ENCODE results near the gene KRT35. TPM values are rescaled to one million over a fixed set of nuclear protein-coding genes. Genes with fewer than 3 reads are reported as not detected.

Gene KRT35
- not detected in 3 replicates for total RNA-seq

DNA sequence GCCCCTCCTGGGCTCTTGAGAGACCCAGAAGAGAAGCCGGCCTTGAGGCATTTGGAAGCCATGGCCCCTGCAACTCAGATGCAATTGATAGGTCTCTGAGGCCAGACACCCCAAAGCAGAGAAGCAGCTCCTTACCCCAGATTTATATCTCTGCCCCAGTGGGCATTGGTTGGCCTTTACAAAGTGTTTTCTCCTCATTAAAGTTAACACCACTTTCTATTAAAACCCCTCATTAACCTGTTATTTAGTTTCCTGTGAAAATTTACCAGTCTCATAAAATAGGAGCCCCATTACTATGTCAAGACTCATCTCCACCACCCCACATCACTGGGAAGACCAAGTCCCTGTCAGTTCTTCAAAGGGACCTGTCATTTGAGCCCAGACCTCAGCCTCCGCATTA, at the start of gene KRT35:
TSS of gene KRT35 (minus strand) at position 116 of the 400 bp plus-strand sequence. CDS start at position 62, 54 bp downstream.
- no peaks in the 10 kb centered on the region for H3K36me3 Mint-ChIP-seq
- H3K4me1 Mint-ChIP-seq, result peaks cover 11% of the 10 kb centered on the region
- DNase-seq (ENCODE audit: low spot score in 2 of 2, unreplicated experiment in 2 of 2), result no peak
- TF ChIP-seq, protein P1, sequence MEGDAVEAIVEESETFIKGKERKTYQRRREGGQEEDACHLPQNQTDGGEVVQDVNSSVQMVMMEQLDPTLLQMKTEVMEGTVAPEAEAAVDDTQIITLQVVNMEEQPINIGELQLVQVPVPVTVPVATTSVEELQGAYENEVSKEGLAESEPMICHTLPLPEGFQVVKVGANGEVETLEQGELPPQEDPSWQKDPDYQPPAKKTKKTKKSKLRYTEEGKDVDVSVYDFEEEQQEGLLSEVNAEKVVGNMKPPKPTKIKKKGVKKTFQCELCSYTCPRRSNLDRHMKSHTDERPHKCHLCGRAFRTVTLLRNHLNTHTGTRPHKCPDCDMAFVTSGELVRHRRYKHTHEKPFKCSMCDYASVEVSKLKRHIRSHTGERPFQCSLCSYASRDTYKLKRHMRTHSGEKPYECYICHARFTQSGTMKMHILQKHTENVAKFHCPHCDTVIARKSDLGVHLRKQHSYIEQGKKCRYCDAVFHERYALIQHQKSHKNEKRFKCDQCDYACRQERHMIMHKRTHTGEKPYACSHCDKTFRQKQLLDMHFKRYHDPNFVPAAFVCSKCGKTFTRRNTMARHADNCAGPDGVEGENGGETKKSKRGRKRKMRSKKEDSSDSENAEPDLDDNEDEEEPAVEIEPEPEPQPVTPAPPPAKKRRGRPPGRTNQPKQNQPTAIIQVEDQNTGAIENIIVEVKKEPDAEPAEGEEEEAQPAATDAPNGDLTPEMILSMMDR (IDR thresholded peaks at IDR 0.05; ENCODE audit: unreplicated experiment), result no peak
- no peak within 1 kb of the TSS for H3K27ac Mint-ChIP-seq
- no peak within 1 kb of the TSS for H3K4me3 Mint-ChIP-seq
- no peaks in the 10 kb centered on the region for H3K27me3 Mint-ChIP-seq (ENCODE audit: low read depth)
- no peaks in the 10 kb centered on the region for H3K9me3 Mint-ChIP-seq

DNA sequence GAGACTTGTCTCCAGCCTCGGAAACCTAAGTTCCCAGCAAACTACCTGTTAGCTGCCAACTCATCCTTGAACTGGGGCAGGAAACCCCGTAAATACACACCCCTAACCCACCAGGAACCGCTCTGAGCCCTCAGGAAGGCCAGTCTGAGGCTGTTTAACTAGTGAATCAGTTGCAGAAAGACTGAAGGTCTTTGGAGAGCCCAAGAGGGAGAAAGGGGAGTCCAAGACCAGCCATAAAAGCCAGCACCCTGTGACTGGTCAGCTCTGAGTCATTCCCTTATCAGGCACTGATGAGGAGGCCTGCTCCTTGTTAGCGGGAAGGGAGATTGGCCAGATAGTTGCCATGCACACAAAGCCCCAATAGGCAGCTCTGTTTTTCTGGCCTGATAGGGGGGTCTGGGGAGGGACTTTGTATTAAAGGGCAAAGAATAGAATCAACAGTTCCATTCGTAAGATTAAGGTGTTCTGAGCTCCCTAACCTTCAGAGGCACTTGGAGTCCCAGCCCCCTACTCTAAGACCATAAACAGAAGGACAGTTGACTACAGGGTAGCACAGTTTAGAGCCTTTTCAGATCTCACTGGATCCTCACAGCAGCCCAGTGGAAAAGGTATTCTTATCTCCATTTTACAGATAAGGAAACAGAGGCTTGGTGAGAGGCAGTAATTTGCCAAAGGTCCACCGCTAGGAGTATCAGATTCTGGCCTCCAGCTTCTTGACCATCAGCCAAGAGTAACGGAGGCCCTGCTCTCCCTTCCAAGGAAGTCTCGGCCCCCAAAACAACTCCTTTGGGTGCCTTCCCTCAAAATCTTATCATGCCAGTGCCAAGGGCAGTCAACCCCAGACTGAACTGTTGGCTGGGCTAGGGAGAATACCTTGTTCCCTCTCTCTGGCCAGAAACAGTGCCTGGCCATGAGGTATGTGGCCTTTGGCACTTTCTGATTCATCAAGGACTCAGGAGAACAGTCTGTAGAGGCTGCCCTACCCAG, 49.4 kb upstream of the KRT35 start:
- Mint-ChIP-seq H3K4me3 (no peak overlapping the region), H3K27ac (peak overlapping the region; percentile 95), H3K9me3 (no peaks in the 10 kb centered on the region), H3K36me3 (peaks cover 6% of the 10 kb centered on the region), H3K27me3 (ENCODE audit: low read depth) (peaks cover 17% of the 10 kb centered on the region), H3K4me1 (peaks cover 58% of the 10 kb centered on the region)
- TF ChIP-seq, protein P1 (IDR thresholded peaks at IDR 0.05; ENCODE audit: unreplicated experiment), result no peak
- DNase-seq (ENCODE audit: low spot score in 2 of 2, unreplicated experiment in 2 of 2), result no peak

GRCh38 chr17:41529491-41529915, 48.6 kb upstream of the KRT35 start:
- H3K4me1 Mint-ChIP-seq, result peaks cover 60% of the 10 kb centered on the region
- H3K4me3 Mint-ChIP-seq, result peak overlapping the region; percentile 92
- H3K36me3 Mint-ChIP-seq, result peaks cover 9% of the 10 kb centered on the region
- H3K27ac Mint-ChIP-seq, result peak overlapping the region; percentile 95
- H3K9me3 Mint-ChIP-seq, result no peaks in the 10 kb centered on the region
- peaks cover 17% of the 10 kb centered on the region for H3K27me3 Mint-ChIP-seq (ENCODE audit: low read depth)
- DNase-seq (ENCODE audit: low spot score in 2 of 2, unreplicated experiment in 2 of 2), result no peak
- TF ChIP-seq, protein P1 (IDR thresholded peaks at IDR 0.05; ENCODE audit: unreplicated experiment), result no peak

DNA sequence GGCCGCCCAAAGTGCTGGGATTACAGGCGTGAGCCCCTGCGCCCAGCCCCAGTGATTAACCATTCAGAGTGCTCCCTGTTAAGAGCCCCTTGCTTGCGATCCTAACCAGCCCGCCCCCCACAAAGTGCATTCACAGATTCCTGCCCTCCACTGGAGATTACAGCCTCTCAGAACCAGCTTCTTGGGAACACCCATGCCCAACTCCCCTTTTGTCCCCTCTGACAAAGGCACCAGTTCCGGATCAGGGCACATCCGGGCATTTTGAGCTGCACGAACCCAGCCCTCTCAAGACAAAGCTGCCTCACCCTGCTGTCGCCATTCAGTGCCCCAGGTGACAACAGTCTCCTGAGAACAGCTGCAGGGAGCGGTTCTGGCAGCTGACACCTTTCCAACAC, 48.0 kb upstream of the KRT35 start:
- Mint-ChIP-seq H3K4me3 (peak overlapping the region; percentile 92), H3K9me3 (no peaks in the 10 kb centered on the region), H3K27me3 (ENCODE audit: low read depth) (peaks cover 17% of the 10 kb centered on the region), H3K36me3 (peaks cover 13% of the 10 kb centered on the region), H3K4me1 (peaks cover 64% of the 10 kb centered on the region), H3K27ac (peak overlapping the region; percentile 95)
- DNase-seq (ENCODE audit: low spot score in 2 of 2, unreplicated experiment in 2 of 2), result no peak
- TF ChIP-seq, protein P1 (IDR thresholded peaks at IDR 0.05; ENCODE audit: unreplicated experiment), result no peak

GRCh38 chr17:41527063-41528023, 46.4 kb upstream of the KRT35 start:
- H3K4me1 Mint-ChIP-seq, result peaks cover 68% of the 10 kb centered on the region
- DNase-seq (ENCODE audit: low spot score in 2 of 2, unreplicated experiment in 2 of 2), result no peak
- H3K27ac Mint-ChIP-seq, result peak overlapping the region; percentile 95
- TF ChIP-seq, protein P1 (IDR thresholded peaks at IDR 0.05; ENCODE audit: unreplicated experiment), result no peak
- H3K36me3 Mint-ChIP-seq, result peaks cover 23% of the 10 kb centered on the region
- H3K27me3 Mint-ChIP-seq (ENCODE audit: low read depth), result peaks cover 17% of the 10 kb centered on the region
- H3K4me3 Mint-ChIP-seq, result peak overlapping the region; percentile 92
- no peaks in the 10 kb centered on the region for H3K9me3 Mint-ChIP-seq
